Calu3 (cell line): ENCODE results near the gene ISM2. TPM values are rescaled to one million over a fixed set of nuclear protein-coding genes. Genes with fewer than 3 reads are reported as not detected.

Experiments
- BruUV-seq: library from RNA; stranded (reverse); fragments of 400-500 nt; replicated peaks from 2 replicates; lab custom pipeline; 2021; lab: Mats Ljungman, UMichigan
- CTCF ChIA-PET: fragments of 300-600 bp; sonication (Branson Sonifier 250); formaldehyde crosslinking; loops from one replicate; lab custom pipeline; 2022; ENCODE audit warnings: antibody characterized with exemption; lab: Charles Lee
- DNase-seq: peaks from one replicate; pipeline ENCODE4 v3.0.0; 2022
- H3K27ac Mint-ChIP-seq: one replicate; pipeline ENCODE4 v1.8.0; 2022; ENCODE audit warnings: mixed read lengths; ENCODE audit not compliant: unreplicated experiment
- H3K27me3 Mint-ChIP-seq: one replicate; pipeline ENCODE4 v1.8.0; 2022; ENCODE audit warnings: mixed read lengths; ENCODE audit not compliant: unreplicated experiment
- H3K36me3 Mint-ChIP-seq: one replicate; pipeline ENCODE4 v1.8.0; 2022; ENCODE audit warnings: mild to moderate bottlenecking, moderate library complexity, mixed read lengths; ENCODE audit not compliant: insufficient read depth, unreplicated experiment
- H3K4me1 Mint-ChIP-seq: one replicate; pipeline ENCODE4 v1.8.0; 2022; ENCODE audit warnings: mild to moderate bottlenecking, low read depth, mixed read lengths; ENCODE audit not compliant: unreplicated experiment
- H3K4me3 Mint-ChIP-seq: one replicate; pipeline ENCODE4 v1.8.0; 2022; ENCODE audit warnings: mild to moderate bottlenecking, low read depth, moderate library complexity, mixed read lengths; ENCODE audit not compliant: unreplicated experiment
- H3K9me3 Mint-ChIP-seq: one replicate; pipeline ENCODE4 v1.8.0; 2022; ENCODE audit warnings: low read depth, mixed read lengths; ENCODE audit not compliant: unreplicated experiment
- CTCF ChIP-seq: fragments of 200-600 bp; IDR thresholded peaks from one replicate; pipeline ENCODE4 v1.8.0; 2022; ENCODE audit warnings: antibody characterized with exemption; ENCODE audit not compliant: unreplicated experiment
- intact Hi-C: fragments of 100-400 bp; cut with micrococcal nuclease; formaldehyde crosslinking; loops from one replicate; pipeline ENCODE4 v1.10.0; 2022; ENCODE audit not compliant: unreplicated experiment
- total RNA-seq: library from RNA; stranded (reverse); gene quantifications from 2 replicates; pipeline ENCODE4 v1.2.3, GENCODE V29; 2022

ISM2 gene
- total RNA-seq, 1 experiment from 2014 or later, result not detected

DNA sequence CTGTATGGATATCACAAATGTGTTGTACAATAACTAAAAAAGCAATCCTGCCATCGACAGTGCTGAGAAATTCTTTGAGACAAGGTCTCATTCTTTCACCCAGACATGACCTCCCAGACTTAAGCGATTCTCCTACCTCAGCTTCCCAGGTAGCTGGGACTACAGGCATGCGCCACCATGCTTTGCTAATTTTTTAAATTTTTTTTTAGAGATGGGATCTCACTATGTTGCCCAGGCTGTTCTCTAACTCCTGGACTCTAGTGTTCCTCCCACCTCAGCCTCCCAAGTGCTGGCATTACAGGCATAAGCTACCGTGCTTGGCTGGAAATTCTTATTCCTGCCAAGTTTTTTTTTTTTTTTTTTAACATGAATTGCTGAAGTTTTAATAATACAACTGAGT, 58.8 kb downstream of the ISM2 start:
- intact Hi-C loops, result no loop called here
- no peak for TF ChIP-seq CTCF
- no peak for DNase-seq
- Mint-ChIP-seq H3K4me1 (no peaks in the 10 kb centered on the region), H3K27ac (no peak overlapping the region), H3K27me3 (no peaks in the 10 kb centered on the region), H3K9me3 (no peaks in the 10 kb centered on the region), H3K36me3 (peaks cover 19% of the 10 kb centered on the region), H3K4me3 (no peak overlapping the region)
- no TSS peak for BruUV-seq
- CTCF ChIA-PET, result no interaction called here

GRCh38 chr14:77438596-77438995, 60.0 kb downstream of the ISM2 start:
- no peak for DNase-seq
- TF ChIP-seq CTCF, result no peak
- CTCF ChIA-PET, result no interaction called here
- Mint-ChIP-seq H3K27me3 (no peaks in the 10 kb centered on the region), H3K4me1 (no peaks in the 10 kb centered on the region), H3K4me3 (no peak overlapping the region), H3K9me3 (no peaks in the 10 kb centered on the region), H3K27ac (no peak overlapping the region), H3K36me3 (peaks cover 26% of the 10 kb centered on the region)
- intact Hi-C loops, result no loop called here
- BruUV-seq, result no TSS peak

- Mint-ChIP-seq H3K27ac (no peak overlapping the region), H3K27me3 (no peaks in the 10 kb centered on the region), H3K4me1 (no peaks in the 10 kb centered on the region), H3K4me3 (no peak overlapping the region), H3K9me3 (no peaks in the 10 kb centered on the region), H3K36me3 (peaks cover 26% of the 10 kb centered on the region)
- no peak for DNase-seq
- CTCF ChIA-PET, result no interaction called here
- intact Hi-C loops, result no loop called here
- TF ChIP-seq CTCF, result no peak
- BruUV-seq, result no TSS peak
Measured at GRCh38 chr14:77436042-77436441, 62.6 kb downstream of the ISM2 start.

DNA sequence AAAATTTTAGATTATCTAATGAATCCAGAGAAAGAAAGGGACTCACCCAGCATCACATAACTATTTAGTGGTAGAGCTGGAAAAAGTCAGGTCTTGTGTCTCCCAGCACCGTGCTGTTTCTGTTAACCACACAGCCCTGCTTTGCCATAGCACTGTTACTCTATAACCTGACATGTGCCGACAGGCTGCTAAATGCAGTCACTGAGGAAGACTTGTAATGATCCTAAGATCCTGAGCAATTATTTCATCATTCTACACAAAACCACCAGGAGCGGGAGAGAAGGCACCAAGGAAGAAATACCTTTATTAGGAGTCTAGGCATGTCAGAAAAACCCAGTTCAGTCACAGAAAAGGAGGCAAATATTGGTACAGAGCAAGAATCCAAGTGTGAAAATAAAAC, 72.2 kb downstream of the ISM2 start:
- no peaks in the 10 kb centered on the region for H3K27me3 Mint-ChIP-seq
- no peak overlapping the region for H3K4me3 Mint-ChIP-seq
- CTCF ChIA-PET, result no interaction called here
- no peak for DNase-seq
- H3K9me3 Mint-ChIP-seq, result no peaks in the 10 kb centered on the region
- peaks cover 8% of the 10 kb centered on the region for H3K4me1 Mint-ChIP-seq
- no peak overlapping the region for H3K27ac Mint-ChIP-seq
- intact Hi-C loops, result no loop called here
- no peak for TF ChIP-seq CTCF
- peaks cover 23% of the 10 kb centered on the region for H3K36me3 Mint-ChIP-seq
- no TSS peak for BruUV-seq
